ENCODE data around the gene MXD1.

DNA sequence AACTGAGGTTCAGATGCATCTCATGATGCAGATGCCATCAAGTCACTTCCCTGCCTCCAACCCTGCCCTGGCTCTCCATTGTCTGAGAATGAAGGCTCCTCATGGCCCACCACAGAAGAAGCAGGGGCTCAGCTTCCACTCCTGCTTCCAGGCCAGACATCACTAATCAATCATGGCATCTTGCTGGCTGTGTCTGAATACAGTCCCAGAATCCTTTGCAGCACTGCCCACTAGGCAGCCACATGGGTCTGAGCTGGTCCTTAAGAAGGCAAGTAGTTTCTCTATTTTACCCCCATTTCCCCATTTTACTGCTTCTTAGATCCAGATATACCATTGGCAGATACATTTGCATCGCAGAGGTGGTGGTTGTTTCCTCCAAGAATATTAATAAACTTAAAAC lies 39.2 kb downstream of the MXD1 start:
- TF ChIP-seq, protein P1, sequence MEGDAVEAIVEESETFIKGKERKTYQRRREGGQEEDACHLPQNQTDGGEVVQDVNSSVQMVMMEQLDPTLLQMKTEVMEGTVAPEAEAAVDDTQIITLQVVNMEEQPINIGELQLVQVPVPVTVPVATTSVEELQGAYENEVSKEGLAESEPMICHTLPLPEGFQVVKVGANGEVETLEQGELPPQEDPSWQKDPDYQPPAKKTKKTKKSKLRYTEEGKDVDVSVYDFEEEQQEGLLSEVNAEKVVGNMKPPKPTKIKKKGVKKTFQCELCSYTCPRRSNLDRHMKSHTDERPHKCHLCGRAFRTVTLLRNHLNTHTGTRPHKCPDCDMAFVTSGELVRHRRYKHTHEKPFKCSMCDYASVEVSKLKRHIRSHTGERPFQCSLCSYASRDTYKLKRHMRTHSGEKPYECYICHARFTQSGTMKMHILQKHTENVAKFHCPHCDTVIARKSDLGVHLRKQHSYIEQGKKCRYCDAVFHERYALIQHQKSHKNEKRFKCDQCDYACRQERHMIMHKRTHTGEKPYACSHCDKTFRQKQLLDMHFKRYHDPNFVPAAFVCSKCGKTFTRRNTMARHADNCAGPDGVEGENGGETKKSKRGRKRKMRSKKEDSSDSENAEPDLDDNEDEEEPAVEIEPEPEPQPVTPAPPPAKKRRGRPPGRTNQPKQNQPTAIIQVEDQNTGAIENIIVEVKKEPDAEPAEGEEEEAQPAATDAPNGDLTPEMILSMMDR (IDR thresholded peaks at IDR 0.05): no peak
- TF ChIP-seq EZH2 (IDR thresholded peaks at IDR 0.05): no peak

Measured in neural progenitor cell (in vitro differentiated cells).